K562 (cell line): Measurements from ENCODE around the gene TLCD1. TPM values are rescaled to one million over a fixed set of nuclear protein-coding genes. Genes with fewer than 3 reads are reported as not detected.

ENCODE experiments used
- ATAC-seq: fragments of 200-7000 bp; cut with Tn5 transposase; 3 replicates; pipeline ENCODE4 v1.9.1; 2020; ENCODE audit warnings: moderate library complexity
- BruUV-seq: library from RNA; stranded (reverse); fragments of 400-500 nt; replicated peaks from 2 replicates; lab custom pipeline; 2021; lab: Mats Ljungman, UMichigan
- CTCF ChIA-PET: fragments of 300-600 bp; formaldehyde crosslinking; extraction: SDS; loops from one replicate; lab custom pipeline; 2021; ENCODE audit warnings: low intra/inter-chr PET ratio; lab: Yijun Ruan, JAX
- POLR2A ChIA-PET: fragments of 300-600, 350-650 bp; sonication (Branson Sonifier 250); formaldehyde crosslinking; extraction: SDS; loops from one replicate; lab custom pipeline; 2021; ENCODE audit warnings: antibody characterized with exemption, inconsistent platforms; lab: Yijun Ruan, JAX
- DNase-seq, 4 experiments: peaks; one replicate each; pipeline versions ENCODE4 v3.0.0 to v3.0.0-alpha.2; 2011 to 2018; ENCODE audit warnings: low spot score in 3 of 4, mixed read lengths in 3 of 4; ENCODE audit errors: extremely low read depth in 1 of 4
- FAIRE-seq: peaks from 2 replicates; lab custom pipeline; 2011; peaks lifted over from hg19 to GRCh38; lab: Jason Lieb, UNC
- H2AFZ ChIP-seq: 2 replicates; pipeline ENCODE4 v1.6.0; 2011; ENCODE audit warnings: low read depth, low read length, control low read depth, inconsistent platforms
- H3K27ac ChIP-seq: fragments of 200-600 bp; 3 replicates; pipeline ENCODE4 v1.8.0; 2011; ENCODE audit warnings: low read depth, mild to moderate bottlenecking, control low read depth, inconsistent platforms, low read length, moderate library complexity, mixed read lengths; ENCODE audit errors: extremely low read depth
- H3K27me3 ChIP-seq, 2 experiments: fragments of 300-600 bp in 1 of 2; 2 replicates in 1 of 2; 3 replicates in 1 of 2; pipeline versions ENCODE4 v1.6.0 to v1.8.0; 2011; ENCODE audit warnings: inconsistent platforms in 2 of 2, low read length in 2 of 2, mild to moderate bottlenecking in 1 of 2, mixed read lengths in 1 of 2, moderate library complexity in 1 of 2; ENCODE audit not compliant: control insufficient read depth in 2 of 2, insufficient read depth in 2 of 2
- H3K36me3 ChIP-seq: fragments of 300-600 bp; 3 replicates; pipeline ENCODE4 v1.8.0; 2011; ENCODE audit warnings: mild to moderate bottlenecking, low read length, inconsistent platforms; ENCODE audit not compliant: control insufficient read depth, insufficient read depth
- H3K4me1 ChIP-seq, 2 experiments: fragments of 200-600 bp in 1 of 2; replicated peaks in 1 of 2; 2 replicates in 1 of 2; 3 replicates in 1 of 2; pipeline versions ENCODE4 v1.5.1 to v1.8.0; 2011; ENCODE audit warnings: inconsistent platforms in 2 of 2, low read length in 2 of 2, mild to moderate bottlenecking in 1 of 2, mixed read lengths in 1 of 2, moderate library complexity in 1 of 2; ENCODE audit not compliant: control insufficient read depth in 2 of 2, insufficient read depth in 2 of 2
- H3K4me2 ChIP-seq: 2 replicates; pipeline ENCODE4 v1.6.1; 2011; ENCODE audit warnings: low read length, control low read depth, inconsistent platforms, mixed read lengths; ENCODE audit not compliant: insufficient read depth
- H3K4me3 ChIP-seq: fragments of 200-600 bp; sonication (generic), shearing (Covaris generic); 2 replicates; pipeline ENCODE4 v1.5.1; 2016; ENCODE audit warnings: control low read depth, inconsistent platforms
- H3K79me2 ChIP-seq: fragments of 200-600 bp; 3 replicates; pipeline ENCODE4 v1.8.0; 2011; ENCODE audit warnings: low read length, inconsistent platforms; ENCODE audit not compliant: control insufficient read depth, insufficient read depth
- H3K9ac ChIP-seq, 2 experiments: 2 replicates each; pipeline versions ENCODE4 v1.6.0 to v1.6.1; 2011; ENCODE audit warnings: low read depth in 2 of 2, low read length in 2 of 2, control low read depth in 1 of 2, inconsistent platforms in 1 of 2, mild to moderate bottlenecking in 1 of 2, mixed read lengths in 1 of 2; ENCODE audit not compliant: insufficient read depth in 1 of 2
- H3K9me1 ChIP-seq: one replicate; pipeline ENCODE4 v1.6.0; 2011; ENCODE audit warnings: inconsistent platforms, mild to moderate bottlenecking, low read length, moderate library complexity; ENCODE audit not compliant: control insufficient read depth, insufficient read depth
- H3K9me3 ChIP-seq: replicated peaks from 2 replicates; pipeline ENCODE4 v1.5.1; 2011; ENCODE audit warnings: low read depth, low read length, inconsistent platforms; ENCODE audit not compliant: control insufficient read depth, insufficient read depth
- H4K20me1 ChIP-seq: replicated peaks from 2 replicates; pipeline ENCODE4 v1.6.1; 2011; ENCODE audit warnings: low read length, inconsistent platforms, mixed read lengths; ENCODE audit not compliant: control insufficient read depth, insufficient read depth
- DACH1 ChIP-seq: fragments of 450-650 bp; IDR thresholded peaks from 2 replicates; pipeline ENCODE4 v1.6.1; 2018; ENCODE audit not compliant: partially characterized antibody
- POLR2G ChIP-seq: fragments of 200-400 bp; formaldehyde crosslinking; IDR thresholded peaks from 2 replicates; pipeline ENCODE4 v1.6.1; 2017; ENCODE audit warnings: low read depth, mild to moderate bottlenecking, antibody characterized with exemption, low read length, moderate library complexity
- RBFOX2 ChIP-seq: fragments of 200-400 bp; formaldehyde crosslinking; IDR thresholded peaks from 2 replicates; pipeline ENCODE4 v1.6.1; 2017; ENCODE audit warnings: low read depth, mild to moderate bottlenecking, low read length, moderate library complexity
- RBM22 ChIP-seq: fragments of 200-400 bp; formaldehyde crosslinking; IDR thresholded peaks from 2 replicates; pipeline ENCODE4 v1.6.1; 2018; ENCODE audit warnings: low read length, low read depth; ENCODE audit not compliant: poor library complexity, severe bottlenecking
- WGBS: fragments of 100-300 bp; shearing (Covaris generic); methylation state at CpG from one replicate; pipeline ENCODE4 v1.1.6; 2016; ENCODE audit warnings: low coverage, mixed read lengths; ENCODE audit not compliant: insufficient coverage; ENCODE audit errors: missing lambda C conversion rate; 5-methylcytosine and 5-hydroxymethylcytosine counted together
- in situ Hi-C: fragments of 300-500 bp; cut with MboI; formaldehyde crosslinking; loops from 4 replicates; pipeline ENCODE4 v1.15.0; 2018; ENCODE audit warnings: inconsistent platforms, mixed read lengths
- intact Hi-C: fragments of 100-400 bp; cut with micrococcal nuclease; formaldehyde crosslinking; loops from 2 replicates; pipeline ENCODE4 v1.14.2; 2022
- polyA plus RNA-seq, 8 experiments: library from polyadenylated mRNA; depleted of rRNA in 4 of 8; stranded (reverse) in 5 of 8; unstranded in 3 of 8; fragments of >200 nt; fragmentation: Nextera tagmentation in 2 of 8; fragmentation: Illumina TruSeq in 1 of 8; extraction: Ambion mirVana in 2 of 8; extraction: Trizol in 1 of 8; gene quantifications; 2 replicates each; pipeline versions ENCODE4 v1.2.1 to v1.2.3, GENCODE V29; 2011 to 2014; ENCODE audit warnings: inconsistent platforms in 1 of 8, missing spikeins in 1 of 8
- total RNA-seq, 7 experiments: library from RNA; depleted of rRNA in 6 of 7; stranded (reverse); fragments of >200 nt in 6 of 7; fragmentation: Illumina TruSeq in 2 of 7; extraction: Trizol in 2 of 7; gene quantifications; 2 replicates each; pipeline versions ENCODE4 v1.2.1 to v1.2.3, GENCODE V29; 2011 to 2021; ENCODE audit warnings: low replicate concordance in 1 of 7
- TF ChIP-seq, protein P1 (sequence below): IDR thresholded peaks from 2 replicates; pipeline ENCODE4 v1.6.1; 2016; ENCODE audit warnings: missing genetic modification characterization, missing compliant biosample characterization
- TF ChIP-seq, protein P2 (sequence below): fragments of 450-650 bp; IDR thresholded peaks from 2 replicates; pipeline ENCODE4 v1.7.0; 2016; ENCODE audit warnings: borderline replicate concordance
- TF ChIP-seq, protein P3 (sequence below): fragments of 450-650 bp; formaldehyde crosslinking; IDR thresholded peaks from 2 replicates; pipeline ENCODE4 v1.4.0; 2020; ENCODE audit warnings: mild to moderate bottlenecking

The TLCD1 gene
- total and polyA plus RNA-seq, 9 of the 15 experiments (the other 6 are each of a cell fraction or from before 2014, with no cell fraction given), result 6.8 to 37.7 (median 21.7) TPM

DNA sequence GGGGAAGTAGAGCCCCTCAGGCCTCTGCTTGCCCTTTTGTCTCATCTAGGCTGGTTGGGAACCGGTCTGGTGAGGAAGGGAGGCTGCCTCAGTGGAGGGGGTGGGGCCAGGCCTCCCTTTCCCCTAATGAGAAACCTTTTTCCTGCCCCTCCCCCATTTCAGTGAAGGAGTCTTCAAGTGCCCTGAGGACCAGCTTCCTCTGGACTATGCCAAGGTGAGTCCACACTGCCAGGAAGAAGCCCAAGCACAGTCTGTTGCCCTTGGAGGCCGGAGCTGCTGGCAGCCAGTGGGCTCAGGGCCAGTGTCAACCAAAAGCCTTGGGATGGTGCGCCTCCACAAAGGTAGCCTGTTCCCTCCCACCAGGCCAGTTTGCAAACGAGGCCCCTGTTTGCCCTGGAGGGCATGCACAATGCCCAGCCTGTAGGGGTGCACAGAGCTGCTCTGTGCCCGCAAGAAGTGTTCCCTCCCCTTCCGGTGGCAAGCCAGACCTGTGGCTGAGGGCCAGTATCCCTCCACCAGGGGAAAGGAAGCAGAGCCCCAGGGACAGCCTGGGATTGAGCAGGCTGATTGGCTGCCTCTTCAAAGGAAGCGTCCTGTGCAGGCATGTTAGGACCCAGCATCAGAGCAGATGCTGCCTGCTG, 21.1 kb upstream of the TLCD1 start:
- no peak for FAIRE-seq
- Histone ChIP-seq H3K36me3 (peaks cover 73% of the 10 kb centered on the region), H2AFZ (no peak overlapping the region), H3K4me2 (no peak overlapping the region), H3K4me1 (peaks cover 28 to 65% of the 10 kb centered on the region in 2 experiments), H3K79me2 (peaks cover 67% of the 10 kb centered on the region), H3K27me3 (no peaks in the 10 kb centered on the region), H4K20me1 (peaks cover 27% of the 10 kb centered on the region), H3K27ac (no peak overlapping the region), H3K9me1 (no peaks in the 10 kb centered on the region), H3K9ac (peak overlapping the region in 1 of 2 experiments; percentile 99; a peak in 2 of 4 replicates), H3K9me3 (no peaks in the 10 kb centered on the region), H3K4me3 (no peak overlapping the region)
- ChIA-PET POLR2A (interaction anchor here (0.5 to 17.4 kb wide), 11 partner anchors 12 to 172 kb away, joined by 3 to 367 read pairs (median 3); partner anchors contain the start of genes NEK8, RPL23A and TLCD1), CTCF (interaction anchor here (6.8 kb wide), 1 partner anchor 20 kb away, joined by 117 read pairs; the partner anchor contains the start of genes NEK8 and TLCD1)
- WGBS, result 92% methylated on average over 6 of the region's 7 CpGs
- no peak for TF ChIP-seq DACH1
- TF ChIP-seq, protein P1, sequence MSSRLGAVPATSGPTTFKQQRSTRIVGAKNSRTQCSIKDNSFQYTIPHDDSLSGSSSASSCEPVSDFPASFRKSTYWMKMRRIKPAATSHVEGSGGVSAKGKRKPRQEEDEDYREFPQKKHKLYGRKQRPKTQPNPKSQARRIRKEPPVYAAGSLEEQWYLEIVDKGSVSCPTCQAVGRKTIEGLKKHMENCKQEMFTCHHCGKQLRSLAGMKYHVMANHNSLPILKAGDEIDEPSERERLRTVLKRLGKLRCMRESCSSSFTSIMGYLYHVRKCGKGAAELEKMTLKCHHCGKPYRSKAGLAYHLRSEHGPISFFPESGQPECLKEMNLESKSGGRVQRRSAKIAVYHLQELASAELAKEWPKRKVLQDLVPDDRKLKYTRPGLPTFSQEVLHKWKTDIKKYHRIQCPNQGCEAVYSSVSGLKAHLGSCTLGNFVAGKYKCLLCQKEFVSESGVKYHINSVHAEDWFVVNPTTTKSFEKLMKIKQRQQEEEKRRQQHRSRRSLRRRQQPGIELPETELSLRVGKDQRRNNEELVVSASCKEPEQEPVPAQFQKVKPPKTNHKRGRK, result no peak
- TF ChIP-seq, protein P2, sequence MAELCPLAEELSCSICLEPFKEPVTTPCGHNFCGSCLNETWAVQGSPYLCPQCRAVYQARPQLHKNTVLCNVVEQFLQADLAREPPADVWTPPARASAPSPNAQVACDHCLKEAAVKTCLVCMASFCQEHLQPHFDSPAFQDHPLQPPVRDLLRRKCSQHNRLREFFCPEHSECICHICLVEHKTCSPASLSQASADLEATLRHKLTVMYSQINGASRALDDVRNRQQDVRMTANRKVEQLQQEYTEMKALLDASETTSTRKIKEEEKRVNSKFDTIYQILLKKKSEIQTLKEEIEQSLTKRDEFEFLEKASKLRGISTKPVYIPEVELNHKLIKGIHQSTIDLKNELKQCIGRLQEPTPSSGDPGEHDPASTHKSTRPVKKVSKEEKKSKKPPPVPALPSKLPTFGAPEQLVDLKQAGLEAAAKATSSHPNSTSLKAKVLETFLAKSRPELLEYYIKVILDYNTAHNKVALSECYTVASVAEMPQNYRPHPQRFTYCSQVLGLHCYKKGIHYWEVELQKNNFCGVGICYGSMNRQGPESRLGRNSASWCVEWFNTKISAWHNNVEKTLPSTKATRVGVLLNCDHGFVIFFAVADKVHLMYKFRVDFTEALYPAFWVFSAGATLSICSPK, result no peak
- TF ChIP-seq, protein P3, sequence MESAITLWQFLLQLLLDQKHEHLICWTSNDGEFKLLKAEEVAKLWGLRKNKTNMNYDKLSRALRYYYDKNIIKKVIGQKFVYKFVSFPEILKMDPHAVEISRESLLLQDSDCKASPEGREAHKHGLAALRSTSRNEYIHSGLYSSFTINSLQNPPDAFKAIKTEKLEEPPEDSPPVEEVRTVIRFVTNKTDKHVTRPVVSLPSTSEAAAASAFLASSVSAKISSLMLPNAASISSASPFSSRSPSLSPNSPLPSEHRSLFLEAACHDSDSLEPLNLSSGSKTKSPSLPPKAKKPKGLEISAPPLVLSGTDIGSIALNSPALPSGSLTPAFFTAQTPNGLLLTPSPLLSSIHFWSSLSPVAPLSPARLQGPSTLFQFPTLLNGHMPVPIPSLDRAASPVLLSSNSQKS (CRISPR knock-in tag), result no peak
- peak; percentile 51; the same call in 1 of the 2 replicates for TF ChIP-seq RBFOX2
- peak; percentile 30; the same call in 1 of the 2 replicates for TF ChIP-seq POLR2G
- TF ChIP-seq RBM22, result peak; percentile 8
- in situ Hi-C loops, result no loop called here
- intact Hi-C loops, result no loop called here
- no peak for ATAC-seq
- BruUV-seq, result no TSS peak
- DNase-seq, result peak in 2 of 4 experiments; percentile 23 to 42
